Occipital lobe (tissue), 2 donors: ENCODE measurements around the gene ZNF408. TPM values are rescaled to one million over a fixed set of nuclear protein-coding genes. Genes with fewer than 3 reads are reported as not detected.

Experiments used
- DNase-seq: peaks from one replicate; lab custom pipeline; 2025; lab: John Stamatoyannopoulos, UW
- total RNA-seq: library from RNA; depleted of rRNA; stranded (reverse); fragments of >200 nt; gene quantifications from one replicate; pipeline ENCODE4 v1.2.3, GENCODE V29; 2014

The ZNF408 gene
- total RNA-seq, 1 donor from 2014 or later, result 4.2 TPM

GRCh38 chr11:46726206-46726862, 25.5 kb downstream of the ZNF408 start:
- DNase-seq, result no peak

GRCh38 chr11:46727952-46728658, 27.3 kb downstream of the ZNF408 start:
- no peak for DNase-seq

GRCh38 chr11:46728659-46729040, 27.8 kb downstream of the ZNF408 start:
- DNase-seq, result no peak

GRCh38 chr11:46729110-46730027, 28.5 kb downstream of the ZNF408 start:
- no peak for DNase-seq

- DNase-seq, result no peak
Measured at GRCh38 chr11:46731545-46731944, 30.7 kb downstream of the ZNF408 start.

GRCh38 chr11:46733234-46733633, 32.4 kb downstream of the ZNF408 start:
- DNase-seq, result no peak

- DNase-seq, result no peak
Measured at GRCh38 chr11:46736146-46736545, 35.3 kb downstream of the ZNF408 start.

- no peak for DNase-seq
Measured at GRCh38 chr11:46736615-46737014, 35.8 kb downstream of the ZNF408 start.

GRCh38 chr11:46737699-46738098, 36.9 kb downstream of the ZNF408 start:
- no peak for DNase-seq

- no peak for DNase-seq
Measured at GRCh38 chr11:46738887-46739286, 38.1 kb downstream of the ZNF408 start.

GRCh38 chr11:46741600-46742484, 41.0 kb downstream of the ZNF408 start:
- no peak for DNase-seq

GRCh38 chr11:46743043-46743442, 42.2 kb downstream of the ZNF408 start:
- no peak for DNase-seq

GRCh38 chr11:46743693-46744339, 43.0 kb downstream of the ZNF408 start:
- DNase-seq, result no peak

GRCh38 chr11:46745328-46745727, 44.5 kb downstream of the ZNF408 start:
- no peak for DNase-seq

- no peak for DNase-seq
Measured at GRCh38 chr11:46745995-46746394, 45.2 kb downstream of the ZNF408 start.

GRCh38 chr11:46747150-46747549, 46.3 kb downstream of the ZNF408 start:
- DNase-seq, result no peak
